Stimulated activated effector memory CD8-positive, alpha-beta T cell treated with anti-CD3 and anti-CD28 coated beads, Interleukin-12 subunit alpha, Interleukin-12 subunit beta, amount 100 ng/mL, for 72 hours (primary cell): ENCODE data around the gene TACR1.

Experiments
- ATAC-seq: fragments of 150-1000 bp; cut with Tn5 transposase; 2 replicates; pipeline ENCODE4 v1.10.0; 2021
- DNase-seq, 2 donors: peaks; one replicate each; pipeline ENCODE4 v3.0.0; 2021 to 2022; ENCODE audit warnings: low spot score in 2 of 2
- H3K27ac Mint-ChIP-seq: one replicate; pipeline ENCODE4 v1.8.0; 2022; ENCODE audit warnings: mild to moderate bottlenecking, mixed read lengths
- H3K36me3 Mint-ChIP-seq: one replicate; pipeline ENCODE4 v1.8.0; 2022; ENCODE audit warnings: mild to moderate bottlenecking, mixed read lengths
- H3K4me1 Mint-ChIP-seq: one replicate; pipeline ENCODE4 v1.8.0; 2022; ENCODE audit warnings: mixed read lengths
- H3K4me3 Mint-ChIP-seq: one replicate; pipeline ENCODE4 v1.8.0; 2022; ENCODE audit warnings: mild to moderate bottlenecking, mixed read lengths
- H3K9me3 Mint-ChIP-seq: one replicate; pipeline ENCODE4 v1.8.0; 2022; ENCODE audit warnings: mixed read lengths

TACR1 gene

GRCh38 chr2:75210409-75210808, 11.1 kb upstream of the TACR1 start:
- DNase-seq (no peak), ATAC-seq (no peak)
- Mint-ChIP-seq H3K36me3 (no peaks in the 10 kb centered on the region), H3K4me3 (no peak overlapping the region), H3K9me3 (peaks cover 3% of the 10 kb centered on the region), H3K27ac (no peak overlapping the region), H3K4me1 (peaks cover 6% of the 10 kb centered on the region)

- Mint-ChIP-seq H3K9me3 (peaks cover 3% of the 10 kb centered on the region), H3K4me1 (peaks cover 6% of the 10 kb centered on the region), H3K4me3 (no peak overlapping the region), H3K27ac (no peak overlapping the region), H3K36me3 (no peaks in the 10 kb centered on the region)
- ATAC-seq = no peak
- no peak for DNase-seq
Measured at GRCh38 chr2:75208738-75209137, 9.4 kb upstream of the TACR1 start.

GRCh38 chr2:75204833-75205232, 5.5 kb upstream of the TACR1 start:
- H3K9me3 Mint-ChIP-seq = peaks cover 3% of the 10 kb centered on the region
- ATAC-seq = no peak

GRCh38 chr2:75202359-75202758, 3.0 kb upstream of the TACR1 start:
- Mint-ChIP-seq H3K9me3 (peaks cover 3% of the 10 kb centered on the region), H3K36me3 (no peaks in the 10 kb centered on the region), H3K27ac (no peak overlapping the region), H3K4me3 (no peak overlapping the region), H3K4me1 (no peaks in the 10 kb centered on the region)
- ATAC-seq (no peak), DNase-seq (no peak)

More at GRCh38 chr2:75204833-75205232, 5.5 kb upstream of the TACR1 start:
- H3K4me3 Mint-ChIP-seq = no peak overlapping the region
- no peaks in the 10 kb centered on the region for H3K36me3 Mint-ChIP-seq
- H3K27ac Mint-ChIP-seq = no peak overlapping the region
- DNase-seq = no peak
- no peaks in the 10 kb centered on the region for H3K4me1 Mint-ChIP-seq

GRCh38 chr2:75200140-75201096, 1.1 kb upstream of the TACR1 start:
- DNase-seq = no peak

GRCh38 chr2:75195076-75195691, 4.1 kb downstream of the TACR1 start:
- H3K4me3 Mint-ChIP-seq = no peak overlapping the region
- no peaks in the 10 kb centered on the region for H3K9me3 Mint-ChIP-seq
- DNase-seq = no peak
- H3K36me3 Mint-ChIP-seq = no peaks in the 10 kb centered on the region
- ATAC-seq = no peak
- H3K4me1 Mint-ChIP-seq = no peaks in the 10 kb centered on the region
- no peak overlapping the region for H3K27ac Mint-ChIP-seq

More at GRCh38 chr2:75200140-75201096, 1.1 kb upstream of the TACR1 start:
- Mint-ChIP-seq H3K4me3 (no peak overlapping the region), H3K4me1 (no peaks in the 10 kb centered on the region), H3K36me3 (no peaks in the 10 kb centered on the region), H3K27ac (no peak overlapping the region), H3K9me3 (no peaks in the 10 kb centered on the region)
- ATAC-seq = peak; percentile 31

- DNase-seq = no peak
- Mint-ChIP-seq H3K4me3 (no peak overlapping the region), H3K27ac (no peak overlapping the region), H3K9me3 (no peaks in the 10 kb centered on the region), H3K4me1 (no peaks in the 10 kb centered on the region), H3K36me3 (no peaks in the 10 kb centered on the region)
- no peak for ATAC-seq
Measured at GRCh38 chr2:75194184-75194868, 5.0 kb downstream of the TACR1 start.

- ATAC-seq = no peak
- H3K4me1 Mint-ChIP-seq = no peaks in the 10 kb centered on the region
- no peaks in the 10 kb centered on the region for H3K9me3 Mint-ChIP-seq
- no peak overlapping the region for H3K27ac Mint-ChIP-seq
- DNase-seq = no peak
- no peaks in the 10 kb centered on the region for H3K36me3 Mint-ChIP-seq
- no peak overlapping the region for H3K4me3 Mint-ChIP-seq
Measured at GRCh38 chr2:75192496-75192895, 6.8 kb downstream of the TACR1 start.

- no peaks in the 10 kb centered on the region for H3K9me3 Mint-ChIP-seq
- no peak overlapping the region for H3K4me3 Mint-ChIP-seq
- no peaks in the 10 kb centered on the region for H3K4me1 Mint-ChIP-seq
- ATAC-seq = no peak
- H3K36me3 Mint-ChIP-seq = no peaks in the 10 kb centered on the region
- no peak for DNase-seq
- H3K27ac Mint-ChIP-seq = no peak overlapping the region
Measured at GRCh38 chr2:75190271-75190990, 8.9 kb downstream of the TACR1 start.

GRCh38 chr2:75186821-75187220, 12.5 kb downstream of the TACR1 start:
- H3K4me1 Mint-ChIP-seq = no peaks in the 10 kb centered on the region
- H3K27ac Mint-ChIP-seq = no peak overlapping the region
- ATAC-seq (no peak), DNase-seq (no peak)
- no peaks in the 10 kb centered on the region for H3K36me3 Mint-ChIP-seq
- no peaks in the 10 kb centered on the region for H3K9me3 Mint-ChIP-seq
- no peak overlapping the region for H3K4me3 Mint-ChIP-seq

GRCh38 chr2:75182606-75183005, 16.7 kb downstream of the TACR1 start:
- DNase-seq = no peak

GRCh38 chr2:75180476-75180875, 18.8 kb downstream of the TACR1 start:
- Mint-ChIP-seq H3K36me3 (no peaks in the 10 kb centered on the region), H3K4me3 (no peak overlapping the region), H3K9me3 (no peaks in the 10 kb centered on the region), H3K4me1 (no peaks in the 10 kb centered on the region), H3K27ac (no peak overlapping the region)
- no peak for ATAC-seq
- no peak for DNase-seq

More at GRCh38 chr2:75182606-75183005, 16.7 kb downstream of the TACR1 start:
- H3K27ac Mint-ChIP-seq = no peak overlapping the region
- H3K4me3 Mint-ChIP-seq = no peak overlapping the region
- H3K36me3 Mint-ChIP-seq = no peaks in the 10 kb centered on the region
- H3K4me1 Mint-ChIP-seq = no peaks in the 10 kb centered on the region
- no peaks in the 10 kb centered on the region for H3K9me3 Mint-ChIP-seq
- ATAC-seq = no peak

- H3K4me1 Mint-ChIP-seq = no peaks in the 10 kb centered on the region
- no peak overlapping the region for H3K4me3 Mint-ChIP-seq
- ATAC-seq (no peak), DNase-seq (no peak)
- H3K36me3 Mint-ChIP-seq = no peaks in the 10 kb centered on the region
- no peaks in the 10 kb centered on the region for H3K9me3 Mint-ChIP-seq
- no peak overlapping the region for H3K27ac Mint-ChIP-seq
Measured at GRCh38 chr2:75177427-75177826, 21.9 kb downstream of the TACR1 start.

- H3K4me1 Mint-ChIP-seq = no peaks in the 10 kb centered on the region
- H3K4me3 Mint-ChIP-seq = no peak overlapping the region
- no peaks in the 10 kb centered on the region for H3K9me3 Mint-ChIP-seq
- no peak for ATAC-seq
- H3K36me3 Mint-ChIP-seq = no peaks in the 10 kb centered on the region
- no peak overlapping the region for H3K27ac Mint-ChIP-seq
- no peak for DNase-seq
Measured at GRCh38 chr2:75175456-75175855, 23.9 kb downstream of the TACR1 start.

GRCh38 chr2:75174981-75175380, 24.3 kb downstream of the TACR1 start:
- DNase-seq (no peak), ATAC-seq (no peak)
- Mint-ChIP-seq H3K9me3 (no peaks in the 10 kb centered on the region), H3K4me1 (no peaks in the 10 kb centered on the region), H3K36me3 (no peaks in the 10 kb centered on the region), H3K4me3 (no peak overlapping the region), H3K27ac (no peak overlapping the region)
